HG03175 (cell line): ENCODE measurements around the gene DHX36.

Source experiments
- ATAC-seq: cut with Tn5 transposase; IDR thresholded peaks from one replicate; pipeline ENCODE4 v1.9.1; 2021; ENCODE audit warnings: mild to moderate bottlenecking, moderate library complexity; ENCODE audit not compliant: unreplicated experiment

Gene DHX36

DNA sequence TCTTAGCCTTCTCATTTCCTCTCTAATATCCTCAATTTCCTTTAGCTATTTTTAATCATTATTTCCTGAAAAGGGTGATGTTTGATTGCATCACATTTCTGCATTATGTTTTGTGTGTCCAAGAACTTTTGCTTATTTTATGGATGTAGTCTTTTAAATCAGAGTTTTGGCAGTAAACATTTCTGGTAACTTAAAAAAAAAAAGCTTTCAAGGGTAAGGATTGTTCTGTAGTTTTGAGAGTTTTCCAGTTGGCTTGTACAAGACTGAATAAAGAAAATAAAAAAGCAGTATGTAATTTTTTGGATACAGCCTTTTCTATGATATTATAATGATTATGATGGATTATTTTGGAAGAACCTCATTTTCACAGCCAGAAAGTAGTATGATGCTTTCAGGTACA lies 99.4 kb downstream of the DHX36 start:
- ATAC-seq, result no peak

- no peak for ATAC-seq
Measured at GRCh38 chr3:154224366-154224765, 99.9 kb downstream of the DHX36 start.

DNA sequence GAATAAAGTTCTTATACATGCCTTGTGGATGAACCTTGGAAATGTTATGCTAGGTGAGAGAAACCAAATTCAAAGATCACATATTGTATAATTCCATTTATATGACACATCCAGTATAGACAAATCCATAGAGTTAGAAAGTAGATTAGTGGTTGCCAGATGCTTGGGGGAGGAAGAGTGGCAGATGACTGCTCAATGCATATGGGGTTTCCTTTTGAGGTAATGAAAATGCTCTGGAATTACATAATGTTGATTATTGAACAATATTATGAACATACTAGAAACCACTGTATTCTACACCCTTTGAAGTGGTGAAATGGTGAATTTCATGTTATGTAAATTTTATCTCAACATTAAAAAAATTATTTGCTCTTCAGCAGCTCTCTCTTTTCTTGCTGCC lies 100.8 kb downstream of the DHX36 start:
- no peak for ATAC-seq
